ENCODE data around the gene MPP3. TPM values are rescaled to one million over a fixed set of nuclear protein-coding genes. Genes with fewer than 3 reads are reported as not detected.

Gene MPP3
- total RNA-seq, 1 experiment from 2014 or later: 6.9 TPM

- no peak for DNase-seq
- Histone ChIP-seq H3K56ac (ENCODE audit: insufficient read length, low read depth, low read length) (no peak overlapping the region), H2AK5ac (ENCODE audit: insufficient read length, low read length) (no peak overlapping the region), H3K9ac (ENCODE audit: extremely low read depth, insufficient read length, low read length) (no peak overlapping the region), H3K14ac (ENCODE audit: insufficient read depth, low read length) (no peak overlapping the region), H3K27me3 (ENCODE audit: insufficient read depth, low read length) (peaks cover 6% of the 10 kb centered on the region; the same call in 1 of the 2 replicates), H2BK15ac (ENCODE audit: low read depth, low read length) (no peak overlapping the region), H4K8ac (replicated peaks; ENCODE audit: insufficient read length, low read depth, low read length) (no peak overlapping the region), H4K20me1 (ENCODE audit: control insufficient read depth, insufficient read depth, insufficient read length) (no peaks in the 10 kb centered on the region), H4K5ac (ENCODE audit: insufficient read length, low read depth, low read length) (no peak overlapping the region), H2BK12ac (ENCODE audit: insufficient read length, low read depth, low read length) (no peak overlapping the region), H3K9me3 (ENCODE audit: control insufficient read depth, low read depth, low read length) (no peaks in the 10 kb centered on the region), H2AFZ (ENCODE audit: low read length) (no peak overlapping the region), H3K18ac (ENCODE audit: insufficient read length, low read depth, low read length) (no peak overlapping the region), H2BK120ac (ENCODE audit: low read depth, low read length, poor library complexity, severe bottlenecking) (no peak overlapping the region), H3K4me2 (ENCODE audit: insufficient read depth, insufficient read length, low read length) (peak overlapping the region; percentile 37), H3K79me1 (ENCODE audit: insufficient read depth, low read depth, low read length, poor library complexity, severe bottlenecking) (no peaks in the 10 kb centered on the region), H4K91ac (ENCODE audit: insufficient read length, low read depth, low read length) (no peak overlapping the region), H3K27ac (ENCODE audit: insufficient read length, low read depth, low read length) (no peak overlapping the region), H3K23me2 (ENCODE audit: insufficient read length, low read depth, low read length, poor library complexity, severe bottlenecking) (peaks cover 4% of the 10 kb centered on the region), H3K4ac (ENCODE audit: low read depth, low read length) (no peak overlapping the region), H2BK5ac (ENCODE audit: insufficient read length, low read length) (no peak overlapping the region), H3K23ac (ENCODE audit: insufficient read length, low read depth, low read length) (no peak overlapping the region), H3K79me2 (ENCODE audit: insufficient read depth, low read length) (no peaks in the 10 kb centered on the region), H2BK20ac (ENCODE audit: low read depth, low read length, poor library complexity, severe bottlenecking) (no peak overlapping the region), H3T11ph (ENCODE audit: low read length) (no peak overlapping the region), H3K4me1 (ENCODE audit: insufficient read depth, low read length) (no peaks in the 10 kb centered on the region)
- peaks cover 16 to 23% of the 10 kb centered on the region in 2 experiments for H3K4me1 Mint-ChIP-seq
- peak overlapping the region; percentile 74 to 88 for H3K4me3 Mint-ChIP-seq
- TF ChIP-seq CTCF (conservative IDR thresholded peaks at IDR 0.05): no peak
- H3K27ac Mint-ChIP-seq: no peak overlapping the region
- peaks cover 8 to 29% (median 12%) of the 10 kb centered on the region in 3 experiments for H3K36me3 Mint-ChIP-seq (ENCODE audit: insufficient read depth in 1 of 3, low read depth in 3 of 3)
- no CpG with 5 or more reads among the region's 51 CpGs for WGBS (ENCODE audit: extremely low coverage, insufficient read length, low lambda C conversion rate)
- H3K27me3 Mint-ChIP-seq (ENCODE audit: low read depth): peaks cover 48% of the 10 kb centered on the region
- H3K9me3 Mint-ChIP-seq: peaks cover 11 to 14% of the 10 kb centered on the region in 2 experiments
Measured at GRCh38 chr17:43832168-43832975, 574 bp downstream of the MPP3 start.

Data from H9 (cell line).